A549 treated with CORT108297 at 1 μM for 4 hours (cell line): ENCODE measurements around the gene ATG5. TPM values are rescaled to one million over a fixed set of nuclear protein-coding genes. Genes with fewer than 3 reads are reported as not detected.

Experiments used
- total RNA-seq: library from RNA; stranded (reverse); fragments of 200-300 nt; extraction: Qiagen RNA extraction; gene quantifications from 5 replicates; pipeline ENCODE4 v1.2.3, GENCODE V29; 2022

Gene ATG5
- 22.0 to 25.5 TPM (median 24.3 TPM) in 5 replicates for total RNA-seq

DNA sequence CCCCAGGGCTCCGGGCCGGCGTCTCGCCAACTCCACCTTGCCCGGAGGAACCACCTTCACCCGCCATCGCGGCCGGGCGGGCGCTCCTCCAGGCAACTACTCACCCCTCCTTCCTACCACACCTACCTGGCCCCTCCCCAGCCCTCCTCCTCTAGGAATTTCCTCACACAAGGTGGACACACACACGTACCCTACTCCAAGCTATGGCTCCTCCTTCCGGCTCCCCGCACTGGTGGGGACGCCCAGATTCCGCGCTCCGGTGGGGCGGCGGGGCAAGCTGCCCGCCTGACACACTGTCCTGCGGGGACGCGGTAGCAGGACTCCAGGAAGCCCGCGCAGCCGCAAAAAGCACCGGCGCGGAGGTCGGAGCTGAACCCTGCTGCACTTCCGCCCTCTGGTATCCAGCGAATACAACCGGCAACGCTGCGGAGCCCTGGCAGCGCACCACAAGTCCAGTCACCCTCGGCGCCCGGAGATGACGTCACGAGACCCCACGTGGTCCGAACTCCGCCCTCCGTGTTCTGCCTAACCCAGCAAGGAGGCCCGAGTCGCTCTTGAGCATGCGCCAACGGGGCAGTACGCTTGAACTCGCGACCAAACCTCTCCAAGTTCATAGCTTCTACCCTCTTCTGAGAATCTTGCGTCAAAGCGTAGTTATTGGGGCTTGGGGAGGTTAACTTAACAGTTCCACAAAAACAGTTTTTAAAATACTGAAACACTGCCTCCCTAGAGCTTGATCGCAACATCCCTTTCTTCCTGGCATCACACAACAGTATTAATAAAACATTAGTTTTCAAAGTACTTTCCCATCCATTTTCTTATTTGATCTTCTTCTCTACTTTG, at the start of gene ATG5:
Gene ATG5, minus strand, starts transcription at position 425 of the 843 bp plus-strand sequence. CDS start 9,552 bp downstream, outside the sequence.

DNA sequence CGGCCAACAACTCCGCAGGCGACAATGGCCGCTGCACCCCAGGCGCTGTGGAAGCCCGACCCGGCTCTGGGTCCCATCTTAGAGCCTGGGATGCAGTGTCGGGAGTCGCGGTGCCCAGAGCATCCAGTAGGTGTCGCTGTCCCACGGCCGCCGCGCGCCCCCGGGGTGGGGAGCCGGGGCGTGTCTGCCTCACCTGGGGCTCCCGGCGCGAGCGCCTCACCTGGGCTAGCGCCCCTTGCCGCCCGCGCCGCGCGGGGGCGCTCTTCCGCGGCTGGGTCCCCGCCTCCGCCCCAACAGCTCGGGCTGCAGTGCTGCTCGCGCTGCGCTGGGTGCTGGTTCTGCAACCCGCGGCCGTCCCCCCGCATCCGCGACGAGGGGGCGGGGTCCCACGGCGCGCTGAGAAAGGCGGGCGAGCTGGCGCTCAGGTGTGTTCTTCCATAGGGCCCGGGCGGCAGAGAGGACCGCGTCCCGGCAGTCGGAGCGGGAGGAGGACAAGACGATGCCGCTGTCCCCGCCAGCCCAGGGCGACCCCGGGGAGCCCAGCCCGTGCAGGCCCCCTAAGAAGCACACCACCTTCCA, 34.9 kb upstream of the ATG5 start, which contains the start of gene CRYBG1:
Gene CRYBG1, plus strand, starts transcription at position 308 of the 579 bp plus-strand sequence. Its CDS starts 192 bp downstream, at position 500.

Other genes with a start within 250 kb of the ATG5 start
- gene PRDM1, start 239.4 kb downstream of the ATG5 start, total RNA-seq, result 4.0 to 5.5 TPM (median 4.8 TPM) in 5 replicates
- 0.40 to 0.62 TPM (median 0.47 TPM) in 5 replicates for gene CRYBG1, start 35.0 kb upstream of the ATG5 start, total RNA-seq